AG04449 (cell line): ENCODE data around the gene ENTPD8.

Source experiments
- CTCF ChIA-PET: fragments of 350-600 bp; formaldehyde crosslinking; extraction: SDS; loops from one replicate; lab custom pipeline; 2021; ENCODE audit warnings: antibody characterized with exemption; lab: Yijun Ruan, JAX
- POLR2A ChIA-PET: fragments of 400-600, 350-600 bp; formaldehyde crosslinking; extraction: SDS; loops from one replicate; lab custom pipeline; 2020; ENCODE audit warnings: antibody characterized with exemption, inconsistent platforms; lab: Yijun Ruan, JAX
- DNase-seq: peaks from one replicate; pipeline ENCODE4 v3.0.0-alpha.2; 2010; ENCODE audit warnings: low read depth, low spot score
- H3K4me3 ChIP-seq: 2 replicates; pipeline ENCODE4 v1.5.1; 2011; ENCODE audit warnings: low read depth, mild to moderate bottlenecking, control low read depth, low read length
- TF ChIP-seq, protein P1 (sequence below): IDR thresholded peaks from one replicate; pipeline ENCODE4 v1.5.1; 2011; ENCODE audit warnings: mild to moderate bottlenecking, moderate library complexity, low read length, control low read depth, inconsistent platforms; ENCODE audit not compliant: insufficient read depth; ENCODE audit errors: missing control alignments

Gene ENTPD8

GRCh38 chr9:137397675-137398423 is 43.3 kb downstream of the ENTPD8 start:
- TF ChIP-seq, protein P1, sequence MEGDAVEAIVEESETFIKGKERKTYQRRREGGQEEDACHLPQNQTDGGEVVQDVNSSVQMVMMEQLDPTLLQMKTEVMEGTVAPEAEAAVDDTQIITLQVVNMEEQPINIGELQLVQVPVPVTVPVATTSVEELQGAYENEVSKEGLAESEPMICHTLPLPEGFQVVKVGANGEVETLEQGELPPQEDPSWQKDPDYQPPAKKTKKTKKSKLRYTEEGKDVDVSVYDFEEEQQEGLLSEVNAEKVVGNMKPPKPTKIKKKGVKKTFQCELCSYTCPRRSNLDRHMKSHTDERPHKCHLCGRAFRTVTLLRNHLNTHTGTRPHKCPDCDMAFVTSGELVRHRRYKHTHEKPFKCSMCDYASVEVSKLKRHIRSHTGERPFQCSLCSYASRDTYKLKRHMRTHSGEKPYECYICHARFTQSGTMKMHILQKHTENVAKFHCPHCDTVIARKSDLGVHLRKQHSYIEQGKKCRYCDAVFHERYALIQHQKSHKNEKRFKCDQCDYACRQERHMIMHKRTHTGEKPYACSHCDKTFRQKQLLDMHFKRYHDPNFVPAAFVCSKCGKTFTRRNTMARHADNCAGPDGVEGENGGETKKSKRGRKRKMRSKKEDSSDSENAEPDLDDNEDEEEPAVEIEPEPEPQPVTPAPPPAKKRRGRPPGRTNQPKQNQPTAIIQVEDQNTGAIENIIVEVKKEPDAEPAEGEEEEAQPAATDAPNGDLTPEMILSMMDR = no peak
- no peak for DNase-seq
- POLR2A ChIA-PET = no interaction called here
- CTCF ChIA-PET = interaction anchor here (1.5 kb wide), 1 partner anchor 25 kb away, joined by 3 read pairs; the partner anchor contains the start of gene EXD3
- H3K4me3 ChIP-seq = no peak overlapping the region

- no peak for DNase-seq
- POLR2A ChIA-PET = interaction anchor here (1.0 kb wide), 1 partner anchor 26 kb away, joined by 3 read pairs; the partner anchor contains the start of genes EXD3 and NOXA1
- no peak overlapping the region for H3K4me3 ChIP-seq
- CTCF ChIA-PET = interaction anchor here (1.2 to 1.5 kb wide), 3 partner anchors 14 to 47 kb away, joined by 3 to 4 read pairs (median 3); partner anchors contain the start of gene EXD3
- TF ChIP-seq, protein P1 = no peak
Measured at GRCh38 chr9:137396634-137397367, 44.4 kb downstream of the ENTPD8 start.

DNA sequence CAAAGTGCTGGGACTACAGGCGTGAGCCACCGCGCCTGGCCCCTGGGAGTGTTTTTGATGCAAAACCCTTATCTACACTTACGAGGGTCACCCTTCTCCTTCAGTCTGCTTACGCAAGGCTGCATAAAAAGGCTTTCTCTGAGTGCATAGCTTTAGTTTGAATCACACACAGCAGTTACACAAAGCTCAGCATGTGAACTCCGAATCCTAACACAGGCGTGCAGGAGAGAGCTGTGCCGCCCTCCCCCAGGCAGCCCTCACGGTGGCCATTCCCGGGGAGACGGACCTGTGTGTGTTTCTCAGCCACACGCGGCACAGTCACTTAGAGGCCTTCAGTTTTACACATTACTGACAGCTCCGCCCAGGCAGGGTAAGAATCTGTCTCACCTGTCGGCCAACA is 44.9 kb downstream of the ENTPD8 start:
- POLR2A ChIA-PET = interaction anchor here (1.0 kb wide), 1 partner anchor 27 kb away, joined by 3 read pairs; the partner anchor contains the start of genes EXD3 and NOXA1
- CTCF ChIA-PET = interaction anchor here (1.0 to 1.4 kb wide), 3 partner anchors 8 to 47 kb away, joined by 3 to 4 read pairs (median 3); no protein-coding TSS in a partner anchor
- TF ChIP-seq, protein P1 = no peak
- H3K4me3 ChIP-seq = no peak overlapping the region
- DNase-seq = peak; percentile 47

DNA sequence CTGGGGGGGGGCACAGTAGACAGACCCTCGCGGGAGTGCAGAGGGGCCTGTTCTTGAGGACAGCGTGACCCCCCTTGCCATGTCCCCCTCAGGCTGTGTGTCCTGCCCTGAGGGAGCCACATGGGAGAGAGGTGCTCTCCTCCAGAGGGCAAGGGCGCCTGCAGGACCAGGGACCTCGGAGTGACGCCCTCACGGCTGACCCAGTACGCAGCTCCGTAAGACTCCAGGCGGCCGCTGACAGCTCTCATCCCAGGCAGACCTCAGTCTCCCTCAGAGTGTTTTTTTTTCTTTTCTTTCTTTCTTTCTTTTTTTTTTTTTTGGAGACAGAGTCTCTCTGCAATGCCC is 45.5 kb downstream of the ENTPD8 start:
- TF ChIP-seq, protein P1 = no peak
- POLR2A ChIA-PET = interaction anchor here (1.0 kb wide), 1 partner anchor 28 kb away, joined by 3 read pairs; the partner anchor contains the start of genes EXD3 and NOXA1
- DNase-seq = no peak
- no peak overlapping the region for H3K4me3 ChIP-seq
- CTCF ChIA-PET = interaction anchor here (1.0 to 1.4 kb wide), 4 partner anchors 9 to 99 kb away, joined by 3 to 4 read pairs (median 3); no protein-coding TSS in a partner anchor

- CTCF ChIA-PET = interaction anchor here (1.0 kb wide), 2 partner anchors 9 to 99 kb away, joined by 3 read pairs; no protein-coding TSS in a partner anchor
- DNase-seq = no peak
- POLR2A ChIA-PET = no interaction called here
- no peak overlapping the region for H3K4me3 ChIP-seq
- TF ChIP-seq, protein P1 = no peak
Measured at GRCh38 chr9:137394866-137395665, 46.1 kb downstream of the ENTPD8 start.
